GM23248 (cell line): Measurements from ENCODE around the gene NF1.

Experiments used
- EZH2 ChIP-seq: fragments of 200-600 bp; sonication (generic); IDR thresholded peaks from 2 replicates; pipeline ENCODE4 v1.6.1; 2018; ENCODE audit warnings: antibody characterized with exemption, mild to moderate bottlenecking; ENCODE audit not compliant: insufficient read depth, poor library complexity, severe bottlenecking
- EZH2phosphoT487 ChIP-seq: fragments of 200-600 bp; sonication (generic); IDR thresholded peaks from 2 replicates; pipeline ENCODE4 v1.6.1; 2018; ENCODE audit warnings: antibody characterized with exemption, moderate library complexity, mild to moderate bottlenecking, low read depth; ENCODE audit not compliant: insufficient read depth

- TF ChIP-seq EZH2phosphoT487 (no peak), EZH2 (no peak)
These were observed 199.5 kb downstream of the NF1 start for GRCh38 chr17:31294231-31294630.
